H54 (cell line): ENCODE data around the gene ARHGEF7.

Experiments
- DNase-seq: peaks from one replicate; pipeline ENCODE4 v3.0.0; 2011; ENCODE audit warnings: low spot score, mixed read lengths; ENCODE audit not compliant: insufficient read length
- FAIRE-seq: peaks from 3 replicates; lab custom pipeline; 2011; peaks lifted over from hg19 to GRCh38; lab: Jason Lieb, UNC
- POLR2A ChIP-seq: IDR thresholded peaks from 2 replicates; pipeline ENCODE4 v1.6.1; 2011; ENCODE audit warnings: low read depth, mild to moderate bottlenecking, low read length

Gene ARHGEF7

DNA sequence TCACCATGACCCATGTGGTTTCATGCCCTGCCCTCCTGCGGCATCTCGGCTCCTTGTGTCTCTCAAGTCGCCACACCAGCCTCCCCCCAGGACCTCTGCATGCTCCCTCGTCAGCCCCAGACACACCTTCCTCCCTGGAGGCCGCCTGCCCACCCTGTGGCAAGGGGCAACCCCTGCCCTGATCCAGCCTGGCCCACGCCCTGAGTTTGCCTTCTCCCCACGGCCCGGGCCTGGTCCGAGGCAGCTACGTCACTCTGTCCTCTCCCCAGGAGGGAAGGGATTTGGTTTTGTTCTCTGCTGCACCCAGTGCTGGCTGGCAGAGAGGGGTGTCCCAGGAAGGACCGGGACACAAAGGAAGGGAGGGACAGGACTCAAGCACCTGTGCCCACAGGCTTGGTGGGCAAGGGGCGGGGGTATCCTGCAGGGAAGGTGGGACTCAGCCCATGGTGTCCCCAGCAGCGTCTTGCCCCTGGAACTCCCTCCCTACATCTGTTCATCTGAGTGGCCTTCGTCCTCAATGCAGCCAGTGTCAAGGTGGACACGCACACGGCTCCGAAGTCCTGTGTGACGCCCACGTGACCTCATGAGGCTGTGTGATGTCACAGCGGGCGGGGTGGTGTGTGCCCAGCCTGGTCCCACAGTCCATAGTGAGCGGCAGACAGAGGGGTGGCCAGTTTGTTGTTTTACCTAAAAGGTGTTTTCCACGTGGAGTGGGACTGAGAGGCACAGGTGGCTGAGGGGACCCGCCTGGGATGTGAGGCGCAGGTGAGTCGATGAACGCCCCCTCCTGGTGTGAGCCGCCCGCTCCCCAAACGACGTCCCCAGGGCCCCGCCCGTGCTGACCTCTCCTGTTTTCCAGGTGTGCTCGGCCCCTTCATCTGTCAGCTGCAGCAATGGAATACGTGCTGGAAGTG lies 205.1 kb downstream of the ARHGEF7 start, which contains the start of gene TEX29:
TSS of gene TEX29 (plus strand) at position 645 of the 914 bp plus-strand sequence. CDS start at position 894, 249 bp downstream.
- TF ChIP-seq POLR2A: no peak
- DNase-seq (no peak), FAIRE-seq (no peak)

DNA sequence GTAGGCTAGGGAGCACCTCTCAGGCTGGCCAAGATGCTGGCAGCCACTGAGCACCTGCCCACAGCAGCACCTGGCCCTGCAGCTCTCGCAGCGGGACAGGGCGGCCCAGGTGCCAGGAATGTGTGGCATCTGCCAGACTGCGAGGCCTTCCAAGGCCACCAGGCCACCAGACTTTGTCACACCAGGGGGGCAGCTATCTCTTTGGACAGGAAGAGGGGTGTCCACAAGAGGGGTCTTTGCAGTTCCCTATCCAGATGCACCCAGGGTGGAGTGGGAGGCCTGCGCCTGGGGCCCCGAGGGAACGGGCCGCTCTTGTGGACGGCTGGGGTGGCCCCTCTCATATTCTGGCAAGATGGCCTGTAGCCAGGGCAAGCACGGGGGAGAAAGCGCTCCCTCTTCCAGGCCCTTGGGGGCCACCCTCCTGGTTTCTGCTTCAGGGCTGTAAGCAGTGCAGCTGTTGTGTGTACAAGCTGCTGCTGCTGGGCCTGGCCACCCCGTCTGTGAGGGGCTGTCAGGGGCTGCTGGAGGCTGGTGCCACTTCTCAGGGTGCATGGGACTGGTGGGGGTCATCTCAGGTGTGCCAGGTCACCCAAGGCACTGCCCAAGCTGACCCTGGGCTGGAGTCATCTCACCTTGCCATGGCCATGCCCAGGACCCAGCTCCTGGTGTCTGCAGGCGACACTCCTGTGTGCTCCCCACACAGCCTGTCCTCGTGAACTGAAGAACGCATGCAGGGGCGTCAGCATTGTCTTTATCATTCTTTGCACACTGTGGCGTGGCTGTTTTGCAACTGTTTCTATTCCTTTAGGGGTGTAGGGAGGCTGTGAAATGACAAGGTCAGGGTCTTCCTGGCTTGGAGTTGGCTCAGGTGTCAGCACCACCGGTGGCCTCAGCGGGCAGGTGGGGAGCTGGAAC lies 207.1 kb downstream of the ARHGEF7 start:
- DNase-seq: no peak
- no peak for TF ChIP-seq POLR2A
- no peak for FAIRE-seq

DNA sequence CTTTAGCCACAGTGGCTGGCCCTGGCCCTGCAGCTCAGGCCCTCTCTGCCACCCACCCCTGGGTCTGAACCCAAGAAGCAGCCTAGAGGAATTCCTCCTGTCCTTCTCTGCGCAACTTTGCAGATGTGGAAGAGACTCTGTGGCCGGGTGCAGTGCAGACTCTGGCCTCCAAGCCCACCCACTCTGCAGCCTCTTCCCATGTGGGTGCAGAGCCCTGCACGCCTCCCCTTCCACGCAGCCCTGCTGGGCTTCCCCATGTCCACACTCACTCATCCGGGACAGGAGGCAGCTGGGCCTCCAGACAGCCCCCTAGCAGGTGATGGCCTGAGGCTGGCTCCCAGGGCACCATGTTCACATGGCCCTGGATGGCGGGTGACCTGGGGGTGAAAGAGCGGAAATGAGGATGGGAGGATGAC lies 207.8 kb downstream of the ARHGEF7 start:
- DNase-seq: no peak
- no peak for FAIRE-seq
- TF ChIP-seq POLR2A: no peak

DNA sequence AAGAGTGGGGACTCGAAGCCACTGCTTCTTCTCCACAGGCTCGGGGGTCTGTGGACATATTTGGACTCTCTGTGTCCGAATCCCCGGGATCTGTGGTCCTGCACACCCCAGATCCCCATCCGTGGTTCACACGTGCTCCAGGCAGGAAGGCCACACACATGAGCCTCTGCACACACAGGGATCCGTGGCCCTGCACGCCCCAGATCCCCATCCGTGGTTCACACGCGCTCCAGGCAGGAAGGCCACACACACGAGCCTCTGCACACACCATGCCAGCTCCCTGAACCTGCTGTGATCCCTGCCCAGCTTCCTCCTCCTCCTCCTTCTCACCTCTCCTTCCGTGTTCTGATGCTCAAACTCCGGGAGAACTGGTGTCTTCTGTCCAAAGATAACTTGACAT lies 208.4 kb downstream of the ARHGEF7 start:
- no peak for TF ChIP-seq POLR2A
- DNase-seq (no peak), FAIRE-seq (no peak)

DNA sequence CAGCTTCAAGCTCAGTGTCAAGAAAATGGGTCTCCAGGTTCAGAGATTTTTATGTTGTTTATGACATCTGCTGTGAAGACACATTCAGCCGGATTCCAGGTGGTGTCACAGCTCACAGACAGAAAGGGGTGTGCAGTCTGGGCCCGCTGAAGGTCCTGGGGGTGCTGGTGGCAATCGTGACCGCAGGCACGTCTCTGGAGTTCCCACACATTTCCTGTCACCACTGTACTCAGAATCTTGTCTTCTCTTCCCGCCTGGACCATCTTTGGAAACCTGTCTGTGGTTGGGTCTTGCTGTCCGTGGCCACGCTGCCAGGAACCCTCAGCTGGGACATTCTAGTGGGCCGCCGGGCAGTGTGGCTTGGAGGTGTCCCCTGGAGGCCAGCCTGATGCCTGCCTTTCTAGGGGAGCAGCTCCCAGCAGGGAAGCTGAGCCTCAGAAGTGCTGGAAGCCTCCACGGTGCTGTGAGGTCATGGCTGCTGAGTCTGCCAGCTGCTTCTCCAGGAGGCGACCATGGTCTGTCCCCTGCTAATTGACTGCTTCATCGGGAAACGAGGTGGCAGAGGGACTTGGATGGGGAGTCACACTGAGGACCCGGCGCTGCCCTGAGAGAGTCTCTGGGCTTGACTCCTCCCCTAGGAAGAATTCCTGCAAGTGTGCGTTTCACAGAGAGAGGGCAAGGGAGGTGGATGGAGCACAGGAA lies 209.0 kb downstream of the ARHGEF7 start:
- no peak for TF ChIP-seq POLR2A
- DNase-seq (no peak), FAIRE-seq (no peak)

DNA sequence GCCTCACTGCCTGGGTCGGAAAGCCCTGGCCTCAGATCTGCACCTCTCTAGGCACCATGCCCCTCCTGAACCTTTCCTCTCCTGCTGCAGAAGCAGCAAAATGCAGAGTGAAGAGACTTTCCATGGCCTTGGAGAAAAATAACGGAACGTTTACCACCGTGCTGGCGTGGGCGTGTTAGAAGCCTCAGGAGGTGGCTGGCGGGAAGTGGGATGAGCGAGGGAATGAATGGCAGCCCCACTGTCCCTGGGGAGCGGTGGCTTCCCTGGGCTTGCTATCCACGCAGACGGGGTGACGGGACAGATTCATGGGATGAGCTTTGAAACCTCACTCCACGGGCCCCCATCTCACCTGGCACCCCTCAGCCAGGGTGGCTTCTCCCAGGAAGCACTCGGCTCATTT lies 209.6 kb downstream of the ARHGEF7 start:
- no peak for DNase-seq
- no peak for TF ChIP-seq POLR2A
- no peak for FAIRE-seq

DNA sequence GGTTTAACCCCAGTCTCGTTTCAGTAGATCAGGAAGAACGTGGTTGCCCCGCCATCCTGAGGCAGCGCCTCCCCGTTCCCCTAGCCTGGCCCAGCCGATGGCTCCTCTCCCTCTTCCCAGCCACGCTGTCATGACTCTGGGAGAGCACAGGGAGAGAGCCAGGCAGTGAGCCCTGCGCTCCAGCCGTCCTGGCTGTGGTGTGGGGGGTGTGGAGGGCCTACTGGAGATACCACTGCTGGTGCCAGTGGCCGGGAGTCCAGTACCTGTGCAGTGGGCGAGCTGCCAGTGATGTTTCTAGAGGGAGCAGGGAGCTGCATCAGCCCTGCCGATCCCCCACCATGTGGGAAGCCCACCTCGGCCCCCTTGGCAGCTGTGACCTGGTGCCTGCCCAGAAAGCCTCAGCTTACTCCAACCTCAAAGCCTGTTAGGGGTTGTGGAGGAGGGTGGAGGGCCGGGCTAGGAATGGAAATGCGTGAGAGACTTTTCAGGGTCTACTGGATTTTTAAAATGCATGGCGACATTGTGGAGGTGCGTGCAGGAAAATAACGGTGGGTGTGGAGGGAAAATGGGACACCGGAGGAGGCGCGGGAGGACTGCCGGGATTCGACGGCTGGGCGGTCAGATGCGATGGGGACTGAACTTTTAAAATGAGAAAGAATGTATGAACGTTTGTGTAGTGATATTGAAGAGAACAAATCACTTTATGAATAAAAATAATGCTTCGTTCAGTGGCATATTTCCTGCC lies 210.2 kb downstream of the ARHGEF7 start:
- no peak for TF ChIP-seq POLR2A
- DNase-seq: no peak
- no peak for FAIRE-seq

DNA sequence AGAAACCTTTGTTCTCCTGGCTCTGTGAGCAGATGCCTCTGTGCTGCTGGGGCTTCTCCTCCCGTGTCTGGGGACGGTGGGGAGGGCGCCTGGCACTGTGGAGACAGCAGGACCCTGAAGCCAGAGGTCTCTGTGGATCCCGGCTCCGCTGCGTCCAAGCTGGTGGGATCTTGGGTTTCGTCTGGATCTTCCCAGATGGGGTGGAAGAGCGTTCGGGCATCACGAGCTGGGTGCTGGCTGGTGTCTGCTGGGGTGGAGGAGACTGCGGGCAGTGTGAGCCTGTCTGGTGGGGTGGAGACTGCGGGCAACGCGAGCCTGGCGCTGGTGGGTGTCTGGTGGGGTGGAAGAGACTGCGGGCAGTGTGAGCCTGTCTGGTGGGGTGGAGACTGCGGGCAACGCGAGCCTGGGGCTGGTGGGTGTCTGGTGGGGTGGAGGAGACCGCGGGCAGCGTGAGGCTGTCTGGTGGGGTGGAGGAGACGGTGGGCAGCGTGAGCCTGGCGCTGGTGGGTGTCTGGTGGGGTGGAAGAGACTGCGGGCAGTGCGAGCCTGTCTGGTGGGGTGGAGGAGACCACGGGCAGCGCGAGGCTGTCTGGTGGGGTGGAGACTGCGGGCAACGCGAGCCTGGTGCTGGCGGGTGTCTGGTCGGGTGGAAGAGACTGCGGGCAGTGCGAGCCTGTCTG lies 211.0 kb downstream of the ARHGEF7 start:
- no peak for TF ChIP-seq POLR2A
- FAIRE-seq (no peak), DNase-seq (no peak)

DNA sequence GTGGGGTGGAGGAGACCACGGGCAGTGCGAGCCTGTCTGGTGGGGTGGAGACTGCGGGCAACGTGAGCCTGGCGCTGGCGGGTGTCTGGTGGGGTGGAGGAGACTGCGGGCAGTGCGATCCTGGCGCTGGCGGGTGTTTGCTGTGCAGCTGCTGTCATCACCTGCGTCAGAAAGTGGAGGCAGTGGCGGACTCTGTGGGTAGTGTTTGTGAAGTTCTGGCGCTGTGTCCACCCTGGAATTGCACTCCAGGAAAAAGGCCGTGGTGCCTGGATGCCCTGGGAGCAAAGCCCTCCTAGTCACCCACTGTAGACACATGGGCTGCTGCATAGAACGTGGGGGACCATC lies 211.5 kb downstream of the ARHGEF7 start:
- TF ChIP-seq POLR2A: no peak
- DNase-seq (no peak), FAIRE-seq (no peak)

DNA sequence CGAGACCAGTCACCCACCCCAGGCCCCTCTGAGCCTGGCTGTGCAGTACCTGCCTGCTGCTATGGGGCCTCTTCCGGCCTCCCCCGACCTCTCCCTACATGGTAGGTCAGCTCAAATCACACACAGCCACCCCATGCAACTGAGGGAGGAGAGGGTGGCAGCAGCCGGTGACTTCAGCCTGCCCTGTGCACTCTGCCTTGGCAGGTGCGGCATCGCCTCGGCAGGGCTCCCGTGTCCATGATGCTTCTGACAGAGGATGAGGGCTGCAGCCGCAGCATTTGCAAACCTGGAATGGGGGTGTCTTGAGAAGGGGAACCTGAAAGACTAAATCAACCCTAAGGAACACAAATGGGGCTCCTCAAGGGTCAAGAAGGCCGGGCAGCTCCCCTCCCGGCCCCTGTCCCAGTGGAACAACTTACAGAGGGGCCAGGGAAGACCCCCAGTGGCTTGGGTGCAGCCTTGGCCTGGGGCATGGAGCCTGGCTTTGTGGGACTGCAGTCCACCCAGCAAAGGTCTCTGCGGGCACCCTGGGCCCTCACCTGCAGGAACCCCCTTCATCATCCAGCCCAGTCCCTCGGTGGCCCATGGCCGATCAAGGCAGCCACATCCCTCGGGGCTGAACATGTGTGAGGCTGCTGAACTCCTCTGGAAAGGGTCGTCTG lies 212.0 kb downstream of the ARHGEF7 start:
- DNase-seq: no peak
- TF ChIP-seq POLR2A: no peak
- no peak for FAIRE-seq

DNA sequence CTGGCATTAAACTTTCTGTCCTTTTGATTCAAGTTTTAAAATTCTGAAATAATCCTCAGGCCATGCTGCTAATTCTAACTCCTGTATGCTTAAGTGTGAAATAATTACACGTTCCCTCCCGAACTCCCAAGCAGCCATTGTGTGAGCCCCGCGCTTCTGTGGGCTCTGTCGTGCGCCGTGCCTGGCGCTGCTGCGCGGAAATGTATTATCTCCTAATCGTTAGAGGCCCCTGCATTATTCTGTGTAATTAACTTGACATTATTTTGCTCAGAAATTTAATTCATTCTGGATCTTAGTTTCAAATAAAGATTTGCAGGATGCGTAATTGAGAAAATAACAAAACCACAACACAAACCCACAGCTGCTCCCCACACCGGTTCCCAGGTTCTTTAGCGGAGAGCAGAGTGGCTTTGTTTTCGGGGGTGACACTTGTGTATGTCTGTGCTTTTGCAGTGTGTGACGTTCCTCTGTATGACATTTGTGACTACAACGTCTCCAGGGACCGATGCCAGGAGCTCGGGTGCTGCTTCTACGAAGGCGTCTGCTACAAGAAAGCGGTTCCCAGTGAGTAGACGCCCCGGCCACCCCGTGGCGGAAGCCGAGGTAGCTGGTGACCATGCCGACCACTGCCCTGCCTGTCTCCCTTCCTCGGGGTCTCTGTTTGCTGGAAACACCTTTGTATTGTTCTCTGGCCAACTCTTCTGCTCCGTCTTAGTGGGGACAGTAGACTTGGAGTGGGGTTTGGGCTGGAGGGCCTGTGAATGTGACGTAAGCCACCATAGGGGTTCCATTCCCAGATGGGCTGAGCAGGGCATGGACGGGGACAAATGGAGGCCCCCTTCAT lies 212.8 kb downstream of the ARHGEF7 start:
- no peak for FAIRE-seq
- no peak for TF ChIP-seq POLR2A
- no peak for DNase-seq
